ENCODE results near the gene SRP72.
A peak's percentile ranks its signal among the peaks of the same experiment; 100 is the strongest.
"Not testable (repeated sequence)": the region's sequence is repeated elsewhere in the genome, so short reads cannot be mapped to it uniquely, and the experiment has no call there.

Gene SRP72

DNA sequence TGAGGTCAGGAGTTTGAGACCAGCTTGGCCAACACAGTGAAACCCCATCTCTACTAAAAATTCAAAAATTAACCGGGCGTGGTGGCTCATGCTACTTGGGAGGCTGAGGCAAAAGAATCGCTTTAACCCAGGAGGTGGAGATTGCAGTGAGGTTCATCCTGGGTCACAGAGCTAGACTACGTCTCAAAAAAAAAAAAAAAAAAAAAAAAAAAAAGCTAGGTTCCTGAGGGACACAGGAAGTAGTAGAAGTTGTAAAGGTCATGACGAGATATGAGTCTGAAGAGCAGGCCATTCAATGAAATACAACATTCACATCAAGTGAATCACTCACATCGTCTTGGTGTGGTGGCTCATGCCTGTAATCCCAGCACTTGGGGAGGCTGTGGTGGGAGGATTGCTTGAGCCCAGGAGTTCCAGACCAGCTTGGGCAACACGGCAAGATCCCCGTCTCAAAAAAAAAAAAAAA lies 1.1 kb upstream of the SRP72 start:
- not testable (repeated sequence) for H3K27me3 ChIP-seq (ENCODE audit: control insufficient read depth, insufficient read depth, low read length); H3K9me3 ChIP-seq (replicated peaks; ENCODE audit: low read length)
- peak overlapping the region; percentile 81 for H3K4me3 ChIP-seq (ENCODE audit: low read length)
- peak overlapping the region; percentile 88 for H3K4me2 ChIP-seq (ENCODE audit: low read length)
- H3K4me1 ChIP-seq (ENCODE audit: control insufficient read depth, insufficient read depth, low read length): peaks cover 22% of the 10 kb centered on the region
- peaks cover 22% of the 10 kb centered on the region for H3K36me3 ChIP-seq (ENCODE audit: insufficient read depth, low read length)
- peak overlapping the region; percentile 94 for H3K9ac ChIP-seq (ENCODE audit: low read depth, low read length)

DNA sequence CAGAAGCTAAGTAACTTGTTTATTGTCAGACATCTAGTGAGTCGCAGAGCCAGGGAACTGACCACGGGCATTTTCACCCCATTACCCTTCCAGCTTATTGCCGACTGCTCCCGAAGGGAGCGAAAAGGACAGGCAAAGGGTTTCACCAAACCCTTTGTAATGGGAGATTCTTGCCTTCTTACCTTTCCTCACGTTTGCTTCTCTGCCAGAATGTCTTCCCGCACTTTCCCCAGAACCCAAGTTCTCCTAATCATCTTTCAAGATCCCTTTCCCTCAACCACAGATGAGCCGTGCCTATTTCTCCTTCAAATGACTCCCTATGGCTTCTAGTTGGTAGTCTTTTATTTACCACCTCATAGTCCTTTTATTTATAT lies 520 bp upstream of the SRP72 start:
- H3K9ac ChIP-seq (ENCODE audit: low read depth, low read length): peak overlapping the region; percentile 94
- H3K4me2 ChIP-seq (ENCODE audit: low read length): peak overlapping the region; percentile 88
- H3K4me1 ChIP-seq (ENCODE audit: control insufficient read depth, insufficient read depth, low read length): peaks cover 22% of the 10 kb centered on the region
- H3K36me3 ChIP-seq (ENCODE audit: insufficient read depth, low read length): peaks cover 21% of the 10 kb centered on the region
- H3K27me3 ChIP-seq (ENCODE audit: control insufficient read depth, insufficient read depth, low read length): no peaks in the 10 kb centered on the region
- H3K9me3 ChIP-seq (replicated peaks; ENCODE audit: low read length): no peaks in the 10 kb centered on the region
- H3K4me3 ChIP-seq (ENCODE audit: low read length): peak overlapping the region; percentile 81

DNA sequence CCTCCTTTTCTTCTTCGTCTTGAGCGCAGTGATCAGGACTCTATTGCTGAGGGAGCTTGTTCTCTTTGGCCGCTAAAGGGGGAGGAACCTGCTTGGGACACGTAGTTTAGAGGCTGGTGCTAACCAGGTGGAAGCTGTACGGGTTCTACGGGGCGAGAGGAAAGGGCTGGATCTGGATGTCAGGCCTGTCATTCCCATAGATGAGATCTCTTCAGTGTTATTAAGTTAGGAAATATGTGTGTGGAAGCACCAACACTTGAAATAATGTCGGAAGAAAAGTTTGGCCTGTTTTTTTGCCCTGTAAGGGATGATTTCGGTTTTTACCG lies 643 bp downstream of the SRP72 start:
- Histone ChIP-seq H3K4me1 (ENCODE audit: control insufficient read depth, insufficient read depth, low read length) (peaks cover 22% of the 10 kb centered on the region), H3K36me3 (ENCODE audit: insufficient read depth, low read length) (peaks cover 25% of the 10 kb centered on the region), H3K4me3 (ENCODE audit: low read length) (peak overlapping the region; percentile 81), H3K9me3 (replicated peaks; ENCODE audit: low read length) (no peaks in the 10 kb centered on the region), H3K27me3 (ENCODE audit: control insufficient read depth, insufficient read depth, low read length) (no peaks in the 10 kb centered on the region), H3K9ac (ENCODE audit: low read depth, low read length) (peak overlapping the region; percentile 94), H3K4me2 (ENCODE audit: low read length) (peak overlapping the region; percentile 88)

DNA sequence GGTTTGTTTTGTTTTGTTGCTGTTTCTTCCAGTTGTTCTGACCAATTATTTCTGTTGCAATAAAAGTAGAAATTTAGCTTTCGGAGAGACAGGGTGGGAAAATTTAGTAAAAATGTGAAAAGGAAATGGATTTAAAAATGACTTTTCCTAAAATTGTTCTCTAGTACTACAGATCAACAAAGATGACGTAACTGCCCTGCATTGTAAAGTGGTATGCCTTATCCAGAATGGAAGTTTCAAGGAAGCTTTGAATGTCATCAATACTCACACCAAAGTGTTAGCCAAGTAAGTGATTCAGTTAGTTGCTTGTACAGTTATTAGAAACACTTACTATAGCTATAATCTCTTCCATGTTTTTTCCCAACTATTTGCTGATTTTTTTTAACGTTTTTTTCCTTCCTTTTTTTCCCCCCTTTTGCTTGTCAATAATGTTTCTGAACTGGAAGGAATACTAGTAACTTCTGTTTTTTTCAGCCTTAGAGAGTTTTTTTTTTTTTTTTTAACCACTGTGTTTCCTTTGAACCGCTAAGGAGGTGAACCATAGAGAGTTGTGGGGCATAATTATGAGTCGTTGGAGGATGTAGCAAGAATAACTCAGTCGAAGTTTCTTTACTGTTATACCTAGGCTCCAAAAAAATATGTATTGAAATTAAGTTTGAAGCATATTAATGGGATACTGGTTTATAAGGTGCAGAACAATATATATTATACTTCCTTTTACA lies 2.2 kb downstream of the SRP72 start:
- H3K4me2 ChIP-seq (ENCODE audit: low read length): peak overlapping the region; percentile 88
- no peak overlapping the region for H3K4me3 ChIP-seq (ENCODE audit: low read length)
- H3K9ac ChIP-seq (ENCODE audit: low read depth, low read length): no peak overlapping the region
- H3K9me3 ChIP-seq (replicated peaks; ENCODE audit: low read length): no peaks in the 10 kb centered on the region
- peaks cover 34% of the 10 kb centered on the region for H3K36me3 ChIP-seq (ENCODE audit: insufficient read depth, low read length)
- H3K4me1 ChIP-seq (ENCODE audit: control insufficient read depth, insufficient read depth, low read length): peaks cover 22% of the 10 kb centered on the region
- no peaks in the 10 kb centered on the region for H3K27me3 ChIP-seq (ENCODE audit: control insufficient read depth, insufficient read depth, low read length)

DNA sequence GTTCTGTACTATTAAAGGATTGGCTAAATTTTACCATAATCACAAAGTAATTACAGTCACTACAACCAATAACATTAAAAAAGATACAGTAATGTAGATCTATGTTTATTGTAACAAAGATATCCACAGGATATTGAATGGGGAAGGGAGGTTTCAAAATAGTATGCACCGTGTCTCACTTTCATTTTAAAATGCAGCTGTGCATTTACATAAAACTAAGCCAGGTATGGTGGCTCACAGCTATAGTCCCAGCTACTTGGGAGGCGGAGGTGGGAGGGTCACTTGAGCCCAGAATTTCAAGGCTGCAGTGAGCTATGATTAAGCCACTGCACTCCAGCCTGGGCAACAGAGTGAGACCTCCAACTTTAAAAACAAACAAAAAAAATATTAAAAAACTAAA lies 8.5 kb downstream of the SRP72 start:
- Histone ChIP-seq H3K4me2 (ENCODE audit: low read length) (no peak overlapping the region), H3K9ac (ENCODE audit: low read depth, low read length) (no peak overlapping the region), H3K27me3 (ENCODE audit: control insufficient read depth, insufficient read depth, low read length) (no peaks in the 10 kb centered on the region), H3K36me3 (ENCODE audit: insufficient read depth, low read length) (peaks cover 82% of the 10 kb centered on the region), H3K9me3 (replicated peaks; ENCODE audit: low read length) (no peaks in the 10 kb centered on the region), H3K4me3 (ENCODE audit: low read length) (no peak overlapping the region), H3K4me1 (ENCODE audit: control insufficient read depth, insufficient read depth, low read length) (no peaks in the 10 kb centered on the region)

DNA sequence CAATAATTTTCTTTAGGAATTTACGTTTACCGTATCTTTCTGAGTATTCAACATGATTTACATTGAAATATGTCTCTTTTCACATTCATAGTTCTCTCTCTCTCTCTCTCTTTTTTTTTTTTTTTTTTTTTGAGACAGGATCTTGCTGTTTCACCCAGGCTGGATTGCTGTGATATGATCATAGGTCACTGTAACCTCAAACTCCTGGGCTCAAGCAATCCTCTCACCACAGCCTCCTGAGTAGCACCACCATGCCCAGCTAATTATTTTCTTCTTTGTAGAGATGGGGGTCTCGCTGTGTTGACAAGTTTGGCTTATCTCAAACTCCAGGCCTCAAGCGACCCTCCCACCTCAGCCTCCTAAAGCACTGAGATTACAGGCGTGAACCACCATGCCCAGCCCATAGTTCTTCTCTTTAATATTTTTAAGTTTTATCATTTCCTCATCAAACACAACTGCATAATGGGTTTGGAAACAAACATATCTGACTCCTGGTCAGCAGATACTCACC lies 9.8 kb downstream of the SRP72 start:
- Histone ChIP-seq H3K4me1 (ENCODE audit: control insufficient read depth, insufficient read depth, low read length) (no peaks in the 10 kb centered on the region), H3K4me2 (ENCODE audit: low read length) (no peak overlapping the region), H3K9ac (ENCODE audit: low read depth, low read length) (no peak overlapping the region), H3K4me3 (ENCODE audit: low read length) (no peak overlapping the region), H3K27me3 (ENCODE audit: control insufficient read depth, insufficient read depth, low read length) (no peaks in the 10 kb centered on the region), H3K9me3 (replicated peaks; ENCODE audit: low read length) (no peaks in the 10 kb centered on the region), H3K36me3 (ENCODE audit: insufficient read depth, low read length) (peaks cover 75% of the 10 kb centered on the region)

DNA sequence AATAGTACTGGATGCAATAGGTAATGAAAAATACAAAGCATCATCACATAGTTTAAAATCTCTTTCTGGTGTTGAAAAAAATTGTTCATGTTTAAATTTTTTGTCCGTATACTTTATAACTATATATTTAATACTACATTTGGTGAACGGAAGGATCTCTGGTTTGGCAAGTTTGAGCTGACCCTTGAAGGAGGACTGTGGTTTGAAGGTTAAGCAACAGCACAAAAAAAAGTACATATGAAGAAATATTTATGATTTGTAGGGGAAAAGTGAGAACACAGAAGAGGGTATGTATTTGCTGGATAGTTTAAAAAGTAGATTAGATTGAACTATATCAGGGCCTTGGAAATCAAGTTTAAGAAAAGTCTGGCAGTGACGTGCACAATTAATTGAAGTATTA lies 13.3 kb downstream of the SRP72 start:
- Histone ChIP-seq H3K9me3 (replicated peaks; ENCODE audit: low read length) (no peaks in the 10 kb centered on the region), H3K27me3 (ENCODE audit: control insufficient read depth, insufficient read depth, low read length) (no peaks in the 10 kb centered on the region), H3K4me2 (ENCODE audit: low read length) (no peak overlapping the region), H3K36me3 (ENCODE audit: insufficient read depth, low read length) (peaks cover 61% of the 10 kb centered on the region), H3K9ac (ENCODE audit: low read depth, low read length) (no peak overlapping the region), H3K4me3 (ENCODE audit: low read length) (no peak overlapping the region), H3K4me1 (ENCODE audit: control insufficient read depth, insufficient read depth, low read length) (no peaks in the 10 kb centered on the region)

DNA sequence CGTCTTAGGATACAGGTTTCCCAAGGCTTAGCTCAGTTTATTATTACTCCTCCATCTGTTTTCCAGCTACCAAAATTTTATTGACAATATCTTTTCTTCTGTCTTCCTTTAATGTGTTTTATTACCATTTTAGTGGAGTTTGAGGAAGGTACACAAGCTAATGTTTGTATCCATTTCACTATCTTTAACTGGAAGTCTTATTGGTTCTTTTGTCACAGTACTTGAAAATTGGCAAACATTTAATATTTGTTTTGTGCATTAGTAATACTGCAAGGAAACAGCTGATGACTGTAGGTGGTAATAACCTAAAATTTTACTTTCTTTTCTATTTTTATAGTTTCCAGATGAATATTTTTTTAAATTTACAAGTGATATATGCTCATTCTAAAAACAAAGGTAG lies 28.8 kb downstream of the SRP72 start:
- peaks cover 51% of the 10 kb centered on the region for H3K36me3 ChIP-seq (ENCODE audit: insufficient read depth, low read length)
- H3K9me3 ChIP-seq (replicated peaks; ENCODE audit: low read length): no peaks in the 10 kb centered on the region
- H3K4me3 ChIP-seq (ENCODE audit: low read length): no peak overlapping the region
- H3K4me2 ChIP-seq (ENCODE audit: low read length): no peak overlapping the region
- H3K27me3 ChIP-seq (ENCODE audit: control insufficient read depth, insufficient read depth, low read length): no peaks in the 10 kb centered on the region
- H3K9ac ChIP-seq (ENCODE audit: low read depth, low read length): no peak overlapping the region
- H3K4me1 ChIP-seq (ENCODE audit: control insufficient read depth, insufficient read depth, low read length): no peaks in the 10 kb centered on the region

DNA sequence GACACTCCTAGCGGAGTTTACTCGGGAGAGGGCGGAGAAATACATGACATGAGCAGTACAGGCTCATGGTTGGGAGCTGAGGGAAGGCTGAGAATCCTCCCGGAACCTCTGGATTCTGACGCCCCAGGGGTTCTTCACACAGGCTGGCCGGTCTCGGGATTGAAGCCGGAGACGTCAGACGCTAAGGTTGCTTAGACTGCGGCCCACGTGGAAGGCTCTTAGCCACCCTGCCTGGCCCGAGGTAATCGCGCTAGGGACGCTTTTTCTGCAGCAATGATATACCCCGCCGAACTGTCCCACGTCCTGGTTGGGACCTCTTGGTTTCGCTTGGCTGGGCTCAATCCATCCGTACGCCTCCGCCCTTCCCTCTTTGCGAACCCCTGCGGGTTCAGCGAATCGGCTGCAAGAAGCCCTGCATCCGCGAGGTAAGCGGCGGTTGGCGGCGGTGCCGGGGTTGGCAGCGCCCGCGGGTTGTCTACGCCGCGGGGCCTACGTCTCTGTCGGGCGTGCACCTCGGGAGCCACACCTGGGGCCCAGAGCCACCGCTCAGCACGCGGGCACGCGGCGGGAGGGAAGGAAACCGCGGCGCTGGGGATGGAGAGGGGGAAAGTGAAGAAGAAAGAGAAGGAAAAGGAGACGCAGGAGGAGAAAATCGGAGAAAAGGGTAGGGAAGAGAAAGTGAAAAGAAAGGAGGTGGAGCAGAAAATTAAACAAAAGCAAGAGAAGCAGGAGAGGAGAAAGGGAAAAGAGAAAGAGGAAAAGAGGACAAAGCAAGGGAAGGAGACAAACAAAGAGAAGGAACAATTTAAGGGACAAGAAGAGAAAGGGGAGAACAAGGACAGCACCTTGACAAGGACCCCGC lies 38.1 kb downstream of the SRP72 start, which contains the start of gene ARL9:
TSS of gene ARL9 (plus strand) at position 523 of the 862 bp plus-strand sequence. CDS start at position 595, 72 bp downstream.
- H3K4me3 ChIP-seq (ENCODE audit: low read length): peak within 1 kb of the TSS; percentile 75
- no peaks in the 10 kb centered on the region for H3K9me3 ChIP-seq (replicated peaks; ENCODE audit: low read length)
- H3K27me3 ChIP-seq (ENCODE audit: control insufficient read depth, insufficient read depth, low read length): no peaks in the 10 kb centered on the region
- H3K4me2 ChIP-seq (ENCODE audit: low read length): peak within 1 kb of the TSS; percentile 90
- H3K36me3 ChIP-seq (ENCODE audit: insufficient read depth, low read length): peaks cover 16% of the 10 kb centered on the region
- peaks cover 16% of the 10 kb centered on the region for H3K4me1 ChIP-seq (ENCODE audit: control insufficient read depth, insufficient read depth, low read length)
- peak within 1 kb of the TSS; percentile 63 for H3K9ac ChIP-seq (ENCODE audit: low read depth, low read length)

DNA sequence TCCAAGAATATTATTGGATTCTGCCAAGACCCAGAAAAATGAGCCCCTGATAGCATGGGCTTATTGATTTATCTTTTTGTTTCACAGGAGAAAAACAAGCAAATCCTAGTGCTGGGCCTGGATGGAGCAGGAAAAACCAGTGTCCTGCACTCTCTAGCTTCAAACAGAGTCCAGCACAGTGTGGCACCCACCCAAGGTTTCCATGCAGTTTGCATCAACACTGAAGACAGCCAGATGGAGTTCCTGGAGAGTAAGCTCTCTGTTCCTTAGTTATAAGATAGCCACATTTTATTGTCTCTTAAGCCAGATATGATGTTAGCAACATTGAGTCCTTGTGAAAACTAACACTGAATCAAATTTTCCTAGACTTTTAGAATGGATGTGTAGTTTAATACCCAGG lies 43.7 kb downstream of the SRP72 start:
- H3K36me3 ChIP-seq (ENCODE audit: insufficient read depth, low read length): no peaks in the 10 kb centered on the region

DNA sequence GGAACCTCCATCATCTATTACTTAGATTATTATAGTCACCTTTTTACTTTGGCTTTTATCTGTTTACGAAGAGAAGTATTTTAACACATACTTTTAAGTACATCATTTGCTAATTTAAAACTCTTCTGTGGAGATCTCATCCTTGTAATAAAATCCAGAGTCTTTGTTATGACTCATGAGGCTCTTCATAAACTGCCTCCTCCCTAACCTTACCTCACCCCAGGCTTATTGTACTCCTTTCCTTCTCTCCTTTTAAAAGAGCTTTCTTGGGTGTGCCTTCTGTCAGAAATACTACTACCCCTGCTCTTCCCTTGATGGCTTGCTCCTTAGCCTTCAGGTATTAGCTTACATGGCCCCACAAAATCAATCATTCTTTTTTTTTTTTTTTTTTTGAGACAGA lies 44.7 kb downstream of the SRP72 start:
- Histone ChIP-seq H3K27me3 (ENCODE audit: control insufficient read depth, insufficient read depth, low read length) (no peaks in the 10 kb centered on the region), H3K36me3 (ENCODE audit: insufficient read depth, low read length) (no peaks in the 10 kb centered on the region), H3K9me3 (replicated peaks; ENCODE audit: low read length) (no peaks in the 10 kb centered on the region), H3K9ac (ENCODE audit: low read depth, low read length) (no peak overlapping the region), H3K4me2 (ENCODE audit: low read length) (no peak overlapping the region), H3K4me3 (ENCODE audit: low read length) (no peak overlapping the region), H3K4me1 (ENCODE audit: control insufficient read depth, insufficient read depth, low read length) (peaks cover 8% of the 10 kb centered on the region)

More for the DNA sequence above, 43.7 kb downstream of the SRP72 start:
- Histone ChIP-seq H3K4me2 (ENCODE audit: low read length) (no peak overlapping the region), H3K4me1 (ENCODE audit: control insufficient read depth, insufficient read depth, low read length) (peaks cover 11% of the 10 kb centered on the region), H3K4me3 (ENCODE audit: low read length) (no peak overlapping the region), H3K9ac (ENCODE audit: low read depth, low read length) (no peak overlapping the region), H3K27me3 (ENCODE audit: control insufficient read depth, insufficient read depth, low read length) (no peaks in the 10 kb centered on the region), H3K9me3 (replicated peaks; ENCODE audit: low read length) (no peaks in the 10 kb centered on the region)
